T-helper 9 cell (primary cell): ENCODE results near the gene TASOR2.

ENCODE experiments used
- DNase-seq: peaks from one replicate; pipeline ENCODE4 v3.0.0-alpha.2; 2020
- total RNA-seq, 2 donors: gene quantifications; one replicate each; lab custom pipeline; 2026; lab: John Stamatoyannopoulos, UW

The TASOR2 gene, protein sequence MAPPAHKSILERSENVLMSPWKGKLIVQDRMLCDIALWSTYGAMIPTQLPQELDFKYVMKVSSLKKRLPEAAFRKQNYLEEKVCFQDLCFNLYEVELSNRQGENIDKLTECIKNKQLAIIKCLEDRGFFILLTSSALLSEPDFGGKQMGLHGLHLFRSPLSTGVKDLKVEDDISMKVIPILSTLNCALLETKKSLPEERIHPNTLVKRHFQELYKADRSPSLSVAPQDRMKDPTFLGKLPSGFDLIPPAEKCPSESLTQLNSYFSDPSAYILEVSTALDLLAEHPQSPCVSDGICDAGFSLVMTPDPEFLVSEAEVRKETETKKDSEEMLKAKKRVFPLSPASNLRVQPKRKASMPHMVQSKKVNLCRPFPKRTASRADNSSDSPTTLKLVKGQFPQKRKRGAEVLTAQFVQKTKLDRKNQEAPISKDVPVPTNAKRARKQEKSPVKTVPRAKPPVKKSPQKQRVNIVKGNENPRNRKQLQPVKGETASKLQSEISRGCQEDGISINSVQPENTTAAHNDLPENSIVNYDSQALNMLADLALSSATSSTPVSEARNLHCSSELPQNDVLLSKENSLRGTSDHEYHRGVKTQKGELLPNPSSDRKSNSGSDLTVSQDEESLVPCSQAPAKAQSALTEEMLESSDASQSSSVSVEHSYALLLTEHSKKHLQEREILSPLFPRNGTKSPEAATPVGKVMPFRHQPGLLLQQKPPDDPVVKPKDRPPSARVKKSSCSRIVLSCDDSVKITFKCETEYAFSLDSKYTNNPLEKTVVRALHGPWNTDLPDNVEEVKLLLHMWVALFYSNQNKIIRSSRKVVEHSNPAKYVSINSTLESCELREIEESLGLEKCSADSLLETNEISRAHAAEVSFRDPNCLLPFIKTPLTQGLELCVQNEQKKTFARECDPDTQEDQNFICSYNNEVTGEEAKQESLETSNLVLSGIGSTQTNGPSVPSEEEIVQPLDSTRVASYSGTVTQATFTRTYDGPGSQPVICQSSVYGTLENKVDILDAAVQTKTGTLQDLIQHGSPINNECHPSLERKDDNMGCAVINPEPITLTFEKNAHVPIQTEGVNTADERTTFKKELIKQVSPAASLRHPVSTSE (N-terminal part only)
- total RNA-seq, result 125 to 204 reads per million in 2 donors

DNA sequence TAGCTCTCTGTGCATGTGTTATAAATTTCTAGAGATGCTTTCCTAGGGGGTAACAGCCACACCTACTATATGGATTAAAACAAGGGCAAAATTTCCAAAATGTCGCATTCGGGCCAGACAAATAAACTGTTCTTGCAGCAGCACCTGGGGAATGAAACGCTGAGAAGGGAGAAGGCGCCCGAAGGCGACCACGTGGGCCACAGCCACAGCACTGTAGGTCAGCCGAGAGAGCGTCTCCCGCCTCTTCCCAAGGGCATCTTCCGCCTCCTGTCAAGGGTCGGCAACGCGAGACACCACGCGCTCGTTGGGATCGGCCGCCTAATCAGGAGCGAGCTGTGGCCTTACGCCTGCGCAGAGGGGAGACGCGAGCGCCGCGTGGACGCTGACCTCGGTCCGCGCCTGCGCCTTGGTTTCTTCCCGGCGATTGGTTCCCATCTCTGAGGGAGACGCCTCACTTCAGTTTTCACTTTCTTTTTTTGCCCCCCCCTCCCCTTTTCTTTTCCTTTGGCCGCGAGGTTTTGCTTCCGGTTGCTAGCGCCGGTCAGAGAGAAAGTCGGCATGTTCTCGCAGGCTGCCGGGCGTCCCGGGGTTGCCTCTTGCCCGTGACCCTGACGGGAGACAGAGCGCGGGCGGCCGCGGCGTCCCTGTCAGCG is at the start of gene TASOR2:
TASOR2 (plus strand) TSS at position 521 of the 653 bp plus-strand sequence. CDS start 35,805 bp downstream, outside the sequence.
- peak; percentile 95 for DNase-seq

DNA sequence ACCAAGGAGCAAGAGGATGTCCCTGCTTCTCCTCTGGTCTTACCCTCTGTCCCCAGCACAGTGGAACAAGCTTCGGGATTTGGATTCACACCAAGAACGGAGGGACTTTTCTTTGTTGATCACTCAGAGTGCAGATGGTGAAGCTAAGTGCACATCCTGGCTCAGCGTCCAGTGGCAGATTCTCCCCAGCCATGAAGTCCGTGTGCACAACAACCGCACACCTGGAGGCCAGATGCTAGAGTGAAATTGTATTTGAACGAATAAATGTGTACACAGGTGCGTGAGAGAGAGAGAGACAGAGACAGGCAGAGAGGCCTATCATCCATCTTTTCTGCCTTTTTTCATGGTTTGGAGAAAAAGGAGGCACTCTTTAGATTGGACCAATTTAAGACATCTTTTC is 49.7 kb upstream of the TASOR2 start:
- DNase-seq, result no peak

DNA sequence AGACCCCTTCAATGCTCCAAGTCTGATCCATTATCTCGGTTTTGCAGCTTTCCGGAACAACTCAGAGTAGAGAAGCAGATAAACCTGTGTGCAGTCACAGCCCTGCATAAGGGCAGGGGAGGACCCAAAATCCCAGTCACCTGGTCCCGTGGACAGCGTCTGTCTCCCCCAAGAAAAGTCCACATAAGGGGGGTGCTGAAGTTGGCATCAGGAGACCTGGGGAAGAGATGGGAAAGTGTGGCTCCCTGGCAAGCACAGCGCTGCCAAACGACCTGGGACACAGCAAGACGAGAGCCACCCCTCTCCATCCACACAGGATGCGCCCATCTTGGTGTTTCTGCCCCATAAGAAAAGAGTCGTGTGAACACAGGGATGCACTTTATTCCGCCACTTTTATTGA is 46.1 kb upstream of the TASOR2 start:
- no peak for DNase-seq

DNA sequence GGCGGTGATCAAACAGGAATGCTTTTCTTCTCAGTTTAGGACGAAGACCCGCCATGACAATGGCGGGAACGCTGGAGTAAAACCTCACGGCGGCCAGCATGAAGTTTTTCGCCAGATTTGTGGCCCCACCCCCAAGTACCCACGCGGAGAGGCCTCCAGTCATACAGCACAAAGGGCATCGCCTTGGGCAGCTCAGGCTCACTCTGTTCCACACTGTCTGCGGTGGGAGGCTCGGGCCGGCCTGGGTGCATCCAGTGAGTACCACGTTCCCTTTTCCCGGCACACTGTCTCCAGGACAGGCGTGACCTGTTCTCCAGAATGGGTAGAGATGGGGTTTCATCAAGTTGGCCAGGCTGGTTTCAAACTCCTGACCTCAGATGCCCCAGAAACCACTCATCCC is 45.6 kb upstream of the TASOR2 start:
- no peak for DNase-seq

DNA sequence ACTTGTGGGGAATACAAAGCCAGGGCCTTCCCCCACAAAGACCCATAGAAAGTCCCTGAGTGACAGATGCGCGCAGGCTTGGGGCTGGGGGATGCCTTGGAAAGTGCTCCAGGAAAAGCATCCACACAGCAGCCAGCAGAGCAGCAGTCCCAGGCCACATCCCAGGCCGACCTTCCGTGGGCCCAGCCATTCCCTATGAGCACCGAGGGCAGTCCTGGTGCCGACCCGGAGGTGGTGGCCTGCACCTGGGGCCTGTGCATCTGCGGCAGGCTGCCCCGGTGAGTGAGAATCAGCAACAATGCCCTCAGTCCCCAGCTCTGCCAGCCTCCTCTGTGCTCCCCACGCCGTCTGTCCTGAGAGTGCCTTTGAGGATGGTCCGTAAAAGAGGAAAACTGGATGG is 44.6 kb upstream of the TASOR2 start:
- no peak for DNase-seq

DNA sequence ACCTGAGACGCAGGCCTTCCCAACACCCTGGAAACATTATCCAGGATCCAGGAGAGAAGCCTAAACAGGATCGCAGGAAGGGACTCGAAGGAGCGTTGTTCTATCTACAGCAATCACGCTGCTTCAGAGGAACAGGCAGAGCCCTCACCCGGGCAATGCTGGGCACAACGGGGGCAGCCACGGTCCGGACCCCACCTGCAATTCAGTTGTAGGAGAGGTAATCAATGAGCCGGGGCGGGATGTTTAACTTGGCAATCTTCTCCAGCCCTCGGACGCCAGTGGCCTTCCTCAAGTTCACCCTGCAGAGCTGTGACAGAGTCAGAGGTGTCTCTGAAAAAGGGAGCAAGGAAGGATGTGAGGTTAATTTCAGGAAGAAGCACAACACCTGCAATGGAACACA is 44.1 kb upstream of the TASOR2 start:
- no peak for DNase-seq

DNA sequence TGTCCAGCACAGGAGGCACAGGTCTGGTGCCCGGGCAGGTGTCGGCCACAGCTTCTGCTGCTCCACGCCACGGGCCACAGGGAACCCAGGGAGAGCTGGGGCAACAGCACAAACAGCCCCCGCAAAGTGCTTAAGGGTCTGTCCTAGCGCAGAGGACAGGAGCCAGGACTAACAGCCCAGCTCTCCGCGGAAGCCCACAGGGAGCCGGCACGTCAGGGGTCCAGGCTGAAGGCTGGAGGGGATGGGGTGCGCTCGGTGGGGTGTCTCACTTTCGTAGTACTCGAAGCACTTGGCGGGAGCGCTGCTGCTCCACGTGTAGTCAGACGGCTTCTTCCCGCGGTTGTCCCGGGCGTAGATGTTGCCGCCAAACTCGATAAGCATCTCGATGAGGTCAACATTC is 43.1 kb upstream of the TASOR2 start:
- DNase-seq, result no peak

DNA sequence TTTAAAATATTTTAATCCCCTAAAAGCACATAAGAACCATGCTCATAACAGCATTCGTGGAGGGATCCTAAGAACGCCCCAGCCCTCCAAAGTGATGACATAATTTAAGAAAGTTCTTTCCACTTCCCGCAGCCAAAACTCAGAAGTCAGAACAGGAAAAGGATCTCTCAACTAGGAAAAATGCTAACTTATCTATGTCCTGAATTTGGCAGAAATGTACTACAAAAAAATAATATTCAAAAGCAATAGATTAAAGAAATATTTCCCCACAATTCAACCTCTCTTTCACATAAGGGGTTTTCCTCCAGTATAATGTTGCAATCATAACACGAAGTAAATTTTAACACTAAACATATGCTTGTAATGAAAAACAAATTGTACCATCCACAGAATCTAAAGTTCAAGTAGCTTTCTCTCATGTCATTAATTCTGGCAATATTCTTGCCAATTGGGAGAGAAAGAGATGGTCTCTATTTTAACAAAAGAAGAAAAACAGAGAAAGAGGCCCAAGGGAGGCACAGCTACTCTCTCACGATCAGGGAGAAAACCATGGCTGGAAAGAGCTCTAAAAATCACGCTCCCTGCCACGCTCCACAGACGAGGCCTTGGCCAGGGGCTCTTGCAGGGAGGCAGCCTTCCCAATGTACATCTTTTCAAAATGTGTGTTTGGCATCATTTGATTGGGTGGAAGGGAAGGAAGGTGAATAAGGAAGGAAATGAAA is 41.1 kb upstream of the TASOR2 start:
- DNase-seq, result no peak

DNA sequence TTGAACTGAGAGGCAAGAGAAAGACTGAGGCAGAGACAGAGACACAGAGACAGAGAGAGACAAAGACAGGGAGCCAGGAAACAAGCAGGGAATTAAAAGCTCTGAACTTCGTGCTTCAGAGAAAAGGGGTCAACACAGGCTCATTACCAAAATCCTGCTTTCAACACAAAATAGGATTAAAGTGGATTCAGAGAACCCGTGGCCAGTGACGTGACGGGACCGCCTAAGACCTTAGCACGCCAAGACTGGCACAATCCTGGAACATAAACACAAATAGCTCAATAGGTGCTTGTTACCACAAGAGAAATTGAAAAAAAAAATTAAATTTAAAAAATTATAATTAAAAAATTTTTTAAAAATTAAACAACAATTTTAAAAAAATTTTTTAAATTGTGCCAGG is 39.7 kb upstream of the TASOR2 start:
- DNase-seq, result no peak

DNA sequence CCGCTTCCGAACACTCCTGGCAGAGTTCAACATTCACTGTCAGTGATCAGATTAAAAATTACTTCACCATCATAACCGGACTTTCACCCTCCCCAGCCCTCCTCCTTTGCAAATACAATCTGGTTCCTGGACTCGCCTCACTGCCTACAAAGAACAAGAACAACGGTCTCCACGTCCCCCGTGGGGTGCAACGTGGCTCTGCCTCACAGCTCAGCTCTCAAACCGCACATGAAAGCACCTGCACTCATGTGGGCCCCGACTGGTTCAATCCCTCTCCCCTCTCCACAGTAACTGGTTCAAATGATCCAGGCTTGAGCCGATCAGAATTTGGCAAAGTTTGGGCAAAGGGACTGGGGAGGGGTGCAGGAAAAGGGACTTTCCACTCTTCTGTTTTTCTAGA is 39.3 kb upstream of the TASOR2 start:
- no peak for DNase-seq

DNA sequence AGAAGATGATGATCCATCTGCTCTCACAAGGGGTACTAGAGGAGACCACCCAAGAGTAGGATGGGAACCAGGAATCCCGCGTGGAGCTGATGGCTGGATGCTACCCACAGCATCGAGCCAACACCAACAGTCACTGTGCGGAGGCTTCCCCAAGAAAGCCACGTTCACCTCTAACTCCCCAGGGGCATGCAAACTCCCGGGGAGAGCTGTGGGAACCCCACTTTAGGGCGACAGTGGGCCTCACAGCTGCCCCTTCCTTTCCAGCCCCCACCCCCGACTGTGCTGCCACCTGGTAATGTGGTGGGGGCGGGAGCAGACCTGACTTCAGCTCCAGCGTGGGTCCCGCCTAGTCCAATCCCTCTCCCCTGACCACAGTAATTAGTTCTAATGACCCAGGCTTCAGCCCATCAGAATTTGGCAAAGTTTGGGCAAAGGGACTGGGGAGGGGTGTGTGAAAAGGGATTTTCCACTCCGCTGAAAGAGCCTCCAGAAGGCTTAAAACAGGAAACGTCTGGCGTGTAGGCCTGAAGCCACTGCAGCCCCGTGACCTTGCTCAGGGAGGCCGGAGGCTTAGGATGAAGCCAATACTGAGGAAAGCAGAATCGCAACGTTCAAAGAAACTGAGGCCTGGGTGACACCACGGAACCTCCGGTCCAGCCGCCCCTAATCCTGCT is 38.6 kb upstream of the TASOR2 start:
- DNase-seq, result no peak

DNA sequence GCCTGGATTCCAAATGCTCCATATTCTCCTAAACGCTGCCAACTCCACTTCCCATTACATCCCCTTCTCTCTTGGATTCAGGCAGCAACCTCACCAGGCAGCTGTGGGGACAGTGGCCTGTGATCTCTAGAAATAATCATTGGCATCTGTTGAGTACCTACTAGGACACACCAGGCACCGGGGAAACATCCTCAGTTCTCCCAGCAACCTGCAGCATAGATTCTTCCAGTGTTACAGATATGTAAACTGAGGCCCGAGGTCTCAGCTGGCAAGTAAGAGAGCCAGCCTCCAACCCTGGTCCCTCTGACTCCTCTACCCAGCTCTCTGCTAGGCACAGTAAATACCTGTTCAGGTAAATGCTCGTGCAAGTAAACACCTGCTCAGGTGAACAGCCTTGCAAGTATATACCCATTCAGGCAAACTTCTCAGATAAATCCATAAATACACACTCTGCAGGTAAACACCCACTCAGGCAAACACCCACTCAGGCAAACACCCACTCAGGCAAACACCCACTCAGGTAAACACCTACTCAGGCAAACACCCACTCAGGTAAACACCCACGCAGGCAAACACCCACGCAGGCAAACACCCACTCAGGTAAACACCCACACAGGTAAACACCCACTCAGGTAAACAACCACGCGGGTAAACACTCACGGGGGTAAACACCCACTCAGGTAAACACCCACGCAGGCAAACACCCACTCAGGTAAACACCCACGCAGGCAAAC is 37.0 kb upstream of the TASOR2 start:
- DNase-seq, result no peak

DNA sequence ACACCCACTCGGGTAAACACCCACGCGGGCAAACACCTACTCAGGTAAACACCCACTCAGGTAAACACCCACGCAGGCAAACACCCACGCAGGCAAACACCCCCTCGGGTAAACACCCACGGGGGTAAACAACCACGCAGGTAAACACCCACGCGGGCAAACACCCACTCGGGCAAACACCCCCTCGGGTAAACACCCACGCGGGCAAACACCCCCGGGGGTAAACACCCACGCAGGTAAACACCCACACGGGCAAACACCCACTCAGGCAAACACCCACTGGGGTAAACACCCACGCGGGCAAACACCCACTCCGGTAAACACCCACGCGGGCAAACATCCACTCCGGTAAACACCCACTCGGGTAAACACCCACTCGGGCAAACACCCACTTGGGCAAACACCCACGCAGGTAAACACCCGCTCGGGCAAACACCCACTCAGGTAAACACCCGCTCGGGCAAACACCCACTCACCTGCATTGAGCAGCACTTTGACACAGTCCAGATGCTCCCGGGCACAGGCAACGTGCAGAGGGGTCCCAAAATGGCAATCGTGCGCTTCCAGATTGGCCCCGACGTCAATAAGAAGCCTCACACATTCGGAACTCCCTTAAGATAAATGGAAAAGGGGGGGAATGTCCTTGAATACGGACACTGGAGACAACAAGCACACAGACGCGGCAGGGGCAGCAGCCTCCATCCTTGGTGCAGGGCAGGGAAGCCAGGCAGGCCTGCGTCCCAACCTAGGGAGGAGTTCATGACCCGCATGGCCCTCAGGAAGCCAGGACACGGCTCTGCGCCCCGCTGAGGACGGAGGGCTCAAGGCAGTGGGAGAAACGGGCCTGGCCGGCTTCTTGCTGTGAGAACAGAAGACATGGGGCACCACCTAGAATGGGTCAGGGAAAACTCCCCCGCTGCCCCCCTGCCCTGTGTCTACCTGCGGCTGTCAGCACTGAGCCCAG is 35.9 kb upstream of the TASOR2 start:
- no peak for DNase-seq

DNA sequence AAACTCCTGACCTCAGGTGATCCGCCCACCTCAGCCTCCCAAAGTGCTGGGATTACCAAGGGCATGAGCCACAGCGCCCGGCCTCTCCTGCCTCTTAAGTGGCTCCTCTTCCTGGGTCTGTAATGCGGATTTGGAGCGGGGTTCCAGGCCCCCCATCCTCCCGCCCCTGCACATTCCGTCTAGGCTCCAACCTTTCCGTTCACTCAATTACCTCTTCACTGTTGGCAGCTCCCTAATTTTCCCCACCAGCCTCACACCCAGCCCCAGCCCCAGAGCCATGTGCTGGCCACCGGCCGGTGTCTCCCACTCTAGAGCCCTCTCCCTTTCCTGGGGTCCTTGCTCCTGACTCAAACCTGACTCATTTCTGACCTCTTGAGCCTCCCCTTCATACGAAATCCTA is 34.9 kb upstream of the TASOR2 start:
- no peak for DNase-seq

DNA sequence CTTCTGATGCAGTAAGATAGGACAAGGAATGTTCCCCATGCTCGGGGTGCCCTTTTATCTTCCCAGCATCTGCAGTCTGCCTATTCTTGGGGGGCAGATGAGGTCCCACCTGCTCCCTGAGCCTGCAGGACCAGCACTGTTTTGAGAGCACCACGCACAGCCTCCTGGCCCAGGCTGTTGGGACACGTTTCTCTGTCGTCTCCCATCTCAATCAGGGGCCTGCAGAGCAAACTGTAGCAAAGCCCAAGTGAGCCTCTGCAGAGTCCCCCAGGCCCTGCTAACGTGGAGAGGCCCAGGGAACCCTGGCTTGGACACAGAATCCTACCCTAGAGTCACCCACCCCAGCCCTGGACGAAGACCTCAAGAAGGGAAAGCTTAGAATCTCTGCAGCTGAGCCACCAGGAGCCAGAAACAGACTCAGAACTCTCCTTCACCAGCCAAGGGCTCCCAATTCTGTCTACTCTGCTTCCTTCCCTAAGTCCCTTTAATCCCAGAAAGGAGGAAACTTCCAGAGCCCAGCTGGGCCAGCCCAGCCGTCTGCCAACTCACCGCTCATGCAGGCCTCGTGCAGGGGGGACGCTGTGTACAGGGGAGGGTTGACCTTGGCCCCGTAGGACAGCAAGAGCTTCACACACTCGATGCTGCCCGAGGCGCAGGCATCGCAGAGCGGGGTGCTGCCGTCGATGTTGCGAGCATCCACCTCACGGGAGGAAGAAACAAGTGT is 33.8 kb upstream of the TASOR2 start:
- DNase-seq, result no peak

DNA sequence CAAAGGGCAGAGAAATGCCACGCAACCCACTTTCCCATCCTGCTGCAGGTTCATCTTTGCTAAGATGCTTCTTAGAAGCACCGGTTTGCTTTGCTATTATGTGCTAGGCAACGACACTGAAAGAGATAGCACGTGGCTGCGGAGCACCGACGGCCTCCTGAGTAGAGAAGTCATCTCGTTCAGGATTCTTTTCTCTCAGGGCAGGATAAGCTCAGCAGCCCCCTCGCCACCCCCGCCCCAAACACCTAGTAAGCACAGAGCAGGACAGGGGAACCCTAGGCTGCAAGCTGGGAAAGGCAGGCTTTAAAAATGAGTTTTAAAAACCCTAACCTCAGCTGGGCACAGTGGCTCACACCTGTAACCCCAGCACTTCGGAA is 33.3 kb upstream of the TASOR2 start:
- DNase-seq, result no peak

DNA sequence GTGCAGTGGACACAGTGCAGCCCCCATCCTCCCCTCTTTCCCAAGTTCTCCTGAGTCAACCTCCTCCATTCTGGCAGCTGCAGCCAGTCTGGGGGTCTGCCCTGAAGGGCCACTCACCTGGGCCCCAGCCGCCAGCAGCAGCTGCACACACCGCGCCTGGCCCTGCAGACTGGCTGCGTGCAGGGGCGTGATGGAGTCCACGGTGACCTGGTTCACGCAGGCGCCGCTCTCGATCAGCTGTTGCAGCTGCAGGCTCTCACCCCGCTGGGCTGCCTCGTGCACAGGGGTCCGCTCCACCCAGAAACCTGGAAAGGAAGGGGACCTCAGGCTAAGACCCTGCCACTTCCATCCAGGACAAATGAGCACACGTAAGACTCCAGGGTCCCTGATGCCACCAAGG is 31.9 kb upstream of the TASOR2 start:
- DNase-seq, result no peak

DNA sequence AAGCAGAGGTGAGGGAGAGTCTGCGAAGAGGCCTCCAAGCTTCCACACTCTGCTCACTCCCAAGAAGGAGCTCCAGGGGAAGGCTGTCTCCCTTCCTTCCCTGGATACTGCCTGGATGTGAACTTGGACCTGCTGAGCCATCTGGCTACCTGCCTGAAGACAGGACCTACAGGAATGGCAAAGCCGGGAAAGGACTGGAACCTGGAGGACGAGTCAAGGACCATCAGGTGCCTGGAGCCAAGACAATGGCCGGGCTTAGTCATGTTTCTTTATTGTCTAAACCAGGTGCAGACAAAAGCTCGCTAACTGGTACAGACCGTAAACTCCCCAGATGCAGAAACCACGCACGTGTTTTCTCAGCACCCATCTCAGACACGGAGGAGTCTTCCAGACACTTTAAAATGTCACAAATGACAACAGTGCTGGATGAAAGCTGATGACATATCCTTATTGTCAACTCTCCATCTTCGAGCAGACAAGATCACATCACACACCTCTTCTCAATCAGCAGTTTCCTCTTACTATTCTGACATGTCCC is 30.4 kb upstream of the TASOR2 start:
- no peak for DNase-seq

DNA sequence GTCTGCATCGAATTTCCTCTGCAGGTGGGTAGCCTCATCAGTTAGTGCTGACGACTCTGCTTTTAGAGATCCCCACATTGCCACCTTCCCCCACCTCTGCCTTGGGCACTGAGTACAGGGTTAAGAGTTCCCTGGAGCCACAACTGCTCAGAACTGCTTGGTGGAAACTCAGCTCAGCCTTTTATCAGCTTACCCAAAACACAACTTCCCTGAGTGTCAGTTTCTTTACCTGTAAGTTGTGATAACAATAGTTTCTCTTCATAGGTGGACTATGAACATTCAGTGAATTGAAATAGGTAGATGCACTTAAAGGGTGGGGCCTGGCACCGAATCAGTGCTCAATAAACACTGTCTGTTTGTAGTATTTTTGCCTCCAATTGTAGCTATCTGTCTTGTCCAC is 29.5 kb upstream of the TASOR2 start:
- no peak for DNase-seq
